ENCODE results near the gene TMEM145.

The TMEM145 gene

DNA sequence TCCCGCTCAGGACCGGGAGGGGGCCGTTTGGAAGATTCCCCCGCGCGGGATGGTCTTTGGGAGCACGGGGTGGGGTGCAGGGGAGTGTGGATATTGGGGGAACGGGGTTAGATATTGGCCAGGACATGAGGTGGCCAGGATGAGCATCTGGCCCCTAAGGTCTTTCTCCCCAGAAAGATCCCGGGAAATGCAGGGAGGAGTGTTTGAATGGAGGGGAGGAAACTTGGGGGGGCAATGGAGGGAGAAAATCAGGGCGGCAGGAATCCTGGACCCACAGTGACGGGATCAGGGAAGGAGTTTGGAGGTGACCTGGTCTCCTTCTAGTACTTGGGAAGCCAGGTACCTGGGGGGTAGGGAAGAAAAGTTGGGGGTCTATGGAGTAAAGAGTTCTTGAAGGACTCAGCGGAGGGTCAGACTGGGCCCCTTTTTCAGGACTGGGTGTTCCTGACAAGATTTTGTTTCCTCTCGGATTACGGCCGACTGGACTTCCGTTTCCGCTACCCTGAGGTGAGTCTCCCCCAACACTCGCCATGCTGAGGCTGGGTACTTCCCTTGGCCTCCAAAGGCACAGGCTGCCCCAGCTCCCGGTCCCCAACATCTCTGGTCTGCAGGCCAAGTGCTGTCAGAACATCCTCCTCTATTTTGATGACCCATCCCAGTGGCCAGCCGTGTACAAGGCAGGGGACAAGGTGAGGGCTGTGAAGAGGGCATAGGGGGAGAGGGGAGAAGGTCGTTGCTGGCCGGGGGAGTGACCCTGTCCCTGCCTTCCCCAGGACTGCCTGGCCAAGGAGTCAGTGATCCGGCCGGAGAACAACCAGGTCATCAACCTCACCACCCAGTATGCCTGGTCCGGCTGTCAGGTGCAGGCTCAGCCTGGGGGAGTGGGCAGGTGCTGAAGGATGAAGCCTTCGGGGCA is 989 bp downstream of the TMEM145 start:
- no peak overlapping the region for H3K9ac ChIP-seq (ENCODE audit: low read depth, low read length, poor library complexity, severe bottlenecking)
- no peak overlapping the region for H2AFZ ChIP-seq (ENCODE audit: low read length)
- no peak overlapping the region for H3K4me2 ChIP-seq (ENCODE audit: low read depth, low read length, poor library complexity, severe bottlenecking)
- H3K9me2 ChIP-seq (replicated peaks; ENCODE audit: low read depth, low read length), result no peaks in the 10 kb centered on the region
- no peaks in the 10 kb centered on the region for H3K4me1 ChIP-seq (ENCODE audit: insufficient read depth, low read length, poor library complexity, severe bottlenecking)
- H3F3A ChIP-seq (ENCODE audit: low read depth), result no peaks in the 10 kb centered on the region
- no peaks in the 10 kb centered on the region for H3K36me3 ChIP-seq (ENCODE audit: insufficient read depth, low read length)
- no peak for TF ChIP-seq EZH2phosphoT487 (IDR thresholded peaks at IDR 0.05; ENCODE audit: borderline replicate concordance)
- TF ChIP-seq, protein P1, sequence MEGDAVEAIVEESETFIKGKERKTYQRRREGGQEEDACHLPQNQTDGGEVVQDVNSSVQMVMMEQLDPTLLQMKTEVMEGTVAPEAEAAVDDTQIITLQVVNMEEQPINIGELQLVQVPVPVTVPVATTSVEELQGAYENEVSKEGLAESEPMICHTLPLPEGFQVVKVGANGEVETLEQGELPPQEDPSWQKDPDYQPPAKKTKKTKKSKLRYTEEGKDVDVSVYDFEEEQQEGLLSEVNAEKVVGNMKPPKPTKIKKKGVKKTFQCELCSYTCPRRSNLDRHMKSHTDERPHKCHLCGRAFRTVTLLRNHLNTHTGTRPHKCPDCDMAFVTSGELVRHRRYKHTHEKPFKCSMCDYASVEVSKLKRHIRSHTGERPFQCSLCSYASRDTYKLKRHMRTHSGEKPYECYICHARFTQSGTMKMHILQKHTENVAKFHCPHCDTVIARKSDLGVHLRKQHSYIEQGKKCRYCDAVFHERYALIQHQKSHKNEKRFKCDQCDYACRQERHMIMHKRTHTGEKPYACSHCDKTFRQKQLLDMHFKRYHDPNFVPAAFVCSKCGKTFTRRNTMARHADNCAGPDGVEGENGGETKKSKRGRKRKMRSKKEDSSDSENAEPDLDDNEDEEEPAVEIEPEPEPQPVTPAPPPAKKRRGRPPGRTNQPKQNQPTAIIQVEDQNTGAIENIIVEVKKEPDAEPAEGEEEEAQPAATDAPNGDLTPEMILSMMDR (conservative IDR thresholded peaks at IDR 0.05; ENCODE audit: low read length), result no peak
- no peaks in the 10 kb centered on the region for H3K79me2 ChIP-seq (ENCODE audit: insufficient read depth, low read length)
- no peaks in the 10 kb centered on the region for H3K9me3 ChIP-seq (ENCODE audit: insufficient read depth, low read depth, low read length)
- no peaks in the 10 kb centered on the region for H4K20me1 ChIP-seq (ENCODE audit: insufficient read depth, low read length, poor library complexity, severe bottlenecking)
- H3K27me3 ChIP-seq (ENCODE audit: insufficient read depth, low read length, poor library complexity, severe bottlenecking), result no peaks in the 10 kb centered on the region
- no peak overlapping the region for H3K4me3 ChIP-seq (ENCODE audit: low read length, poor library complexity, severe bottlenecking)

DNA sequence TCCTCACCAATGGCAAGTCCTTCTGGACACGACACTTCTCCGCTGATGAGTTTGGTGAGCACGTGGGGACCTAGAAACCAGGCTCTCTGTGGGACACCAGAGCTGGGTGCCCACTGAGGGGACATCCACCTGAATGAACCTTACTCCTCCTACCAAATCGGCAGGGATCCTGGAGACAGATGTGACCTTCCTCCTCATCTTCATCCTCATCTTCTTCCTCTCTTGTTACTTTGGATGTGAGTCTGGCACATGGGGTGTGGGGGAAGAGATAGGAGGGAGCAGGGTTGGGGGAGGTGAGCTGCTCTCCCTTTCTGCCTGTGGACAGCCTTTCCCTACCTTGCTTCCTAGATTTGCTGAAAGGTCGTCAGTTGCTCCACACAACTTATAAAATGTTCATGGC is 1.9 kb downstream of the TMEM145 start:
- no peaks in the 10 kb centered on the region for H3K36me3 ChIP-seq (ENCODE audit: insufficient read depth, low read length)
- TF ChIP-seq, protein P1 (conservative IDR thresholded peaks at IDR 0.05; ENCODE audit: low read length), result no peak
- no peaks in the 10 kb centered on the region for H3K9me3 ChIP-seq (ENCODE audit: insufficient read depth, low read depth, low read length)
- no peak overlapping the region for H3K9ac ChIP-seq (ENCODE audit: low read depth, low read length, poor library complexity, severe bottlenecking)
- H3F3A ChIP-seq (ENCODE audit: low read depth), result no peaks in the 10 kb centered on the region
- no peak overlapping the region for H2AFZ ChIP-seq (ENCODE audit: low read length)
- no peaks in the 10 kb centered on the region for H3K9me2 ChIP-seq (replicated peaks; ENCODE audit: low read depth, low read length)
- no peak overlapping the region for H3K4me2 ChIP-seq (ENCODE audit: low read depth, low read length, poor library complexity, severe bottlenecking)
- H3K27me3 ChIP-seq (ENCODE audit: insufficient read depth, low read length, poor library complexity, severe bottlenecking), result no peaks in the 10 kb centered on the region
- no peaks in the 10 kb centered on the region for H3K4me1 ChIP-seq (ENCODE audit: insufficient read depth, low read length, poor library complexity, severe bottlenecking)
- H4K20me1 ChIP-seq (ENCODE audit: insufficient read depth, low read length, poor library complexity, severe bottlenecking), result no peaks in the 10 kb centered on the region
- H3K4me3 ChIP-seq (ENCODE audit: low read length, poor library complexity, severe bottlenecking), result no peak overlapping the region
- H3K79me2 ChIP-seq (ENCODE audit: insufficient read depth, low read length), result no peaks in the 10 kb centered on the region

DNA sequence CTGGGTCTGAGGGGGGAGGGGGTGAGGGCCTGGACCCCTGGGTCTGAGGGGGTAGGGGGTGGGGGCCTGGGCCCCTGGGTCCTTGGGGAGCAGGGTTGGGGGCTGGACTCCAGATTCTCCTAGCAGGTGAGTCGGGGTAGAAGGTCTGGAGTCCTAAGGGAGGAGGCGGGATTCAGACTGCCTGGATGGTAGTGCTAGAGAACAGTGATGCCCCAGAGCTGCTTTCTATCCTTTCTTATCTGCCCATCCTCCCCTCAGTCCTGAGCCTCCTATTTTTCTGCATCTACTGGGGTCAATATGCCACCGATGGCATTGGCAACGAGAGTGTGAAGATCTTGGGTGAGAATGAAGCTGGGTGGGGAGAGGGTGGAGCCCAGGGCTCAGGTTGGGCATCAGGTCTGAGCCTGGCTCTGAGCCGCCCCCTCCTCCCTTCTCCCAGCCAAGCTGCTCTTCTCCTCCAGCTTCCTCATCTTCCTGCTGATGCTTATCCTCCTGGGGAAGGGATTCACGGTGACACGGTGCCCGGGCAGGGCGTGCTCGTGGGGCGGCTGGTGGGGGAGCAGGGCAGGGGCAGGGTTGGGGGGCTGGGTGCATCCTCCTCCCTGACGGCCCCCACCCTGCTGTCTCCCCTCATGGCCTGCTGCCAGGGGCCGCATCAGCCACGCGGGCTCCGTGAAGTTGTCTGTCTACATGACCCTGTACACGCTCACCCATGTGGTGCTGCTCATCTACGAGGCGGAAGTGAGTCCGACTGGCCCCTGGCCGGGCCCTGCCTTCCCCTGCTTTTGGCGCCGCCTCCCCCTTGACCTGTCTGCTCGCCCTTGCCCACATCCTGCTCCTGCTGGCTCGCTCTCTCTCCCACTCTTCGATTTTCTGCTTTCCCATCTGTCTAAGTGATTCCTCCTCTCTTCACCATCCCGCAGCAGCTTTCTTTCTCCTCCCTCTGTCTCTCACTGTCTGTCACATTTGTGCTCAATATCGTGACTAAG is 3.4 kb downstream of the TMEM145 start:
- Histone ChIP-seq H3K4me2 (ENCODE audit: low read depth, low read length, poor library complexity, severe bottlenecking) (no peak overlapping the region), H3K36me3 (ENCODE audit: insufficient read depth, low read length) (no peaks in the 10 kb centered on the region), H3K27me3 (ENCODE audit: insufficient read depth, low read length, poor library complexity, severe bottlenecking) (no peaks in the 10 kb centered on the region), H3K9ac (ENCODE audit: low read depth, low read length, poor library complexity, severe bottlenecking) (no peak overlapping the region), H3K4me3 (ENCODE audit: low read length, poor library complexity, severe bottlenecking) (no peak overlapping the region), H2AFZ (ENCODE audit: low read length) (no peak overlapping the region), H3K79me2 (ENCODE audit: insufficient read depth, low read length) (no peaks in the 10 kb centered on the region), H3F3A (ENCODE audit: low read depth) (no peaks in the 10 kb centered on the region), H3K9me2 (replicated peaks; ENCODE audit: low read depth, low read length) (no peaks in the 10 kb centered on the region), H3K9me3 (ENCODE audit: insufficient read depth, low read depth, low read length) (no peaks in the 10 kb centered on the region), H3K4me1 (ENCODE audit: insufficient read depth, low read length, poor library complexity, severe bottlenecking) (no peaks in the 10 kb centered on the region), H4K20me1 (ENCODE audit: insufficient read depth, low read length, poor library complexity, severe bottlenecking) (no peaks in the 10 kb centered on the region)
- TF ChIP-seq EZH2phosphoT487 (IDR thresholded peaks at IDR 0.05; ENCODE audit: borderline replicate concordance), result no peak
- TF ChIP-seq, protein P1 (conservative IDR thresholded peaks at IDR 0.05; ENCODE audit: low read length), result no peak

Data from Loucy (cell line).